Spinal cord (tissue), 10 donors: ENCODE data around the gene EEF1AKMT2. TPM values are rescaled to one million over a fixed set of nuclear protein-coding genes. Genes with fewer than 3 reads are reported as not detected.

Experiments
- DNase-seq, 6 donors: peaks; one replicate each; pipeline versions ENCODE4 v3.0.0 to v3.0.0-alpha.2; 2013 to 2015; ENCODE audit warnings: low spot score in 6 of 6, low read depth in 4 of 6
- H3K27ac ChIP-seq: one replicate; pipeline ENCODE4 v1.5.1; 2013; ENCODE audit warnings: low read depth, low read length, control low read depth
- H3K27me3 ChIP-seq: one replicate; pipeline ENCODE4 v1.6.1; 2013; ENCODE audit warnings: low read length; ENCODE audit not compliant: control insufficient read depth, insufficient read depth
- H3K36me3 ChIP-seq: one replicate; pipeline ENCODE4 v1.6.1; 2013; ENCODE audit warnings: low read length; ENCODE audit not compliant: control insufficient read depth, insufficient read depth
- H3K4me1 ChIP-seq: one replicate; pipeline ENCODE4 v1.6.1; 2013; ENCODE audit warnings: low read length; ENCODE audit not compliant: control insufficient read depth, insufficient read depth
- H3K4me3 ChIP-seq: one replicate; pipeline ENCODE4 v1.5.1; 2013; ENCODE audit warnings: low read depth, low read length, control low read depth
- H3K9me3 ChIP-seq: one replicate; pipeline ENCODE4 v1.6.1; 2013; ENCODE audit warnings: low read length; ENCODE audit not compliant: control insufficient read depth, insufficient read depth
- WGBS: methylation state at CpG from one replicate; pipeline ENCODE4 v1.1.5; 2013; ENCODE audit warnings: missing lambda C conversion rate; ENCODE audit not compliant: insufficient coverage; 5-methylcytosine and 5-hydroxymethylcytosine counted together
- polyA plus RNA-seq, 2 donors: library from polyadenylated mRNA; unstranded; fragments of 120-200 nt; gene quantifications; one replicate each; pipeline ENCODE4 v1.2.1, GENCODE V29; 2013; ENCODE audit not compliant: insufficient read length in 2 of 2
- total RNA-seq, 2 donors: library from RNA; depleted of rRNA in 1 of 2; stranded (reverse); fragments of 120-200 nt in 1 of 2; fragments of >200 nt in 1 of 2; gene quantifications; one replicate each; pipeline versions ENCODE4 v1.2.3 to v1.2.4, GENCODE V29; 2013 to 2014
- donor health status: healthy.

The EEF1AKMT2 gene
- total and polyA plus RNA-seq, 4 donors = 35.6 to 44.1 (median 41.3) TPM

GRCh38 chr10:124727361-124727960, 64.2 kb downstream of the EEF1AKMT2 start:
- H3K4me1 ChIP-seq = peaks cover 64% of the 10 kb centered on the region
- no CpG with 5 or more reads among the region's 6 CpGs for WGBS
- peaks cover 16% of the 10 kb centered on the region for H3K36me3 ChIP-seq
- H3K27me3 ChIP-seq = no peaks in the 10 kb centered on the region
- H3K4me3 ChIP-seq = no peak overlapping the region
- H3K9me3 ChIP-seq = no peaks in the 10 kb centered on the region
- H3K27ac ChIP-seq = peak overlapping the region; percentile 79
- no peak for DNase-seq

GRCh38 chr10:124725791-124726190, 65.9 kb downstream of the EEF1AKMT2 start:
- Histone ChIP-seq H3K9me3 (no peaks in the 10 kb centered on the region), H3K36me3 (peaks cover 9% of the 10 kb centered on the region), H3K4me3 (no peak overlapping the region), H3K27ac (peak overlapping the region; percentile 90), H3K4me1 (peaks cover 63% of the 10 kb centered on the region), H3K27me3 (no peaks in the 10 kb centered on the region)
- WGBS = 85% methylated on average over 7 of the region's 7 CpGs
- no peak for DNase-seq

GRCh38 chr10:124725171-124725631, 66.5 kb downstream of the EEF1AKMT2 start:
- Histone ChIP-seq H3K9me3 (no peaks in the 10 kb centered on the region), H3K36me3 (peaks cover 7% of the 10 kb centered on the region), H3K4me1 (peaks cover 65% of the 10 kb centered on the region), H3K4me3 (no peak overlapping the region), H3K27ac (peak overlapping the region; percentile 90), H3K27me3 (no peaks in the 10 kb centered on the region)
- no peak for DNase-seq
- WGBS = 84% methylated on average over 7 of the region's 9 CpGs

- Histone ChIP-seq H3K4me3 (no peak overlapping the region), H3K4me1 (peaks cover 69% of the 10 kb centered on the region), H3K36me3 (peaks cover 6% of the 10 kb centered on the region), H3K27ac (peak overlapping the region; percentile 92), H3K9me3 (no peaks in the 10 kb centered on the region), H3K27me3 (no peaks in the 10 kb centered on the region)
- peak in 2 of 6 donors; percentile 53 to 78 for DNase-seq
- 36% methylated on average over 12 of the region's 20 CpGs for WGBS
Measured at GRCh38 chr10:124724279-124725027, 67.2 kb downstream of the EEF1AKMT2 start.

GRCh38 chr10:124723826-124724225, 67.9 kb downstream of the EEF1AKMT2 start:
- no peaks in the 10 kb centered on the region for H3K27me3 ChIP-seq
- peaks cover 73% of the 10 kb centered on the region for H3K4me1 ChIP-seq
- DNase-seq = no peak
- H3K4me3 ChIP-seq = no peak overlapping the region
- peak overlapping the region; percentile 92 for H3K27ac ChIP-seq
- no peaks in the 10 kb centered on the region for H3K9me3 ChIP-seq
- peaks cover 6% of the 10 kb centered on the region for H3K36me3 ChIP-seq
- 86% methylated on average over 4 of the region's 9 CpGs for WGBS

GRCh38 chr10:124722798-124723783, 68.6 kb downstream of the EEF1AKMT2 start:
- no peak for DNase-seq
- WGBS = 65% methylated on average over 6 of the region's 8 CpGs
- Histone ChIP-seq H3K27ac (peak overlapping the region; percentile 92), H3K27me3 (no peaks in the 10 kb centered on the region), H3K9me3 (no peaks in the 10 kb centered on the region), H3K4me3 (no peak overlapping the region), H3K36me3 (peaks cover 6% of the 10 kb centered on the region), H3K4me1 (peaks cover 75% of the 10 kb centered on the region)

- WGBS = 80% methylated on average over 14 of the region's 16 CpGs
- DNase-seq = no peak
- Histone ChIP-seq H3K27ac (peak overlapping the region; percentile 38), H3K36me3 (peaks cover 6% of the 10 kb centered on the region), H3K4me1 (peaks cover 75% of the 10 kb centered on the region), H3K27me3 (no peaks in the 10 kb centered on the region), H3K9me3 (no peaks in the 10 kb centered on the region), H3K4me3 (no peak overlapping the region)
Measured at GRCh38 chr10:124721330-124722045, 70.2 kb downstream of the EEF1AKMT2 start.

GRCh38 chr10:124719213-124719851, 72.4 kb downstream of the EEF1AKMT2 start:
- no peaks in the 10 kb centered on the region for H3K27me3 ChIP-seq
- peaks cover 6% of the 10 kb centered on the region for H3K36me3 ChIP-seq
- no peaks in the 10 kb centered on the region for H3K9me3 ChIP-seq
- 39% methylated on average over 7 of the region's 8 CpGs for WGBS
- H3K4me3 ChIP-seq = no peak overlapping the region
- H3K4me1 ChIP-seq = peaks cover 66% of the 10 kb centered on the region
- H3K27ac ChIP-seq = peak overlapping the region; percentile 57
- DNase-seq = peak in 2 of 6 donors; percentile 88
